HepG2 (cell line): ENCODE measurements around the gene VSTM5. TPM values are rescaled to one million over a fixed set of nuclear protein-coding genes. Genes with fewer than 3 reads are reported as not detected.

Experiments
- ASH2L ChIP-seq: fragments of 300-600, 200-600 bp; sonication (generic); IDR thresholded peaks from 2 replicates; pipeline ENCODE4 v1.7.0; 2017; ENCODE audit warnings: low read depth, mild to moderate bottlenecking, moderate library complexity, mixed read lengths, low read length; ENCODE audit not compliant: insufficient read length
- ATF1 ChIP-seq: IDR thresholded peaks from 2 replicates; pipeline ENCODE4 v1.6.1; 2016; ENCODE audit warnings: mild to moderate bottlenecking, control low read depth
- CCDC6 ChIP-seq: sonication (generic); formaldehyde crosslinking; IDR thresholded peaks from 2 replicates; pipeline ENCODE4 v1.8.1; 2022; ENCODE audit warnings: mild to moderate bottlenecking, missing genetic modification reagents, moderate library complexity
- DNMT3B ChIP-seq: conservative IDR thresholded peaks from 2 replicates; pipeline ENCODE4 v1.6.1; 2016; ENCODE audit warnings: missing biosample characterization, control low read depth
- EED ChIP-seq: sonication (generic); formaldehyde crosslinking; IDR thresholded peaks from 2 replicates; pipeline ENCODE4 v1.5.0; 2020; ENCODE audit warnings: mild to moderate bottlenecking, missing genetic modification reagents
- ERF ChIP-seq: IDR thresholded peaks from 2 replicates; pipeline ENCODE4 v1.6.1; 2018; ENCODE audit warnings: missing biosample characterization, missing genetic modification reagents
- FOSL2 ChIP-seq: sonication (generic); formaldehyde crosslinking; IDR thresholded peaks from 2 replicates; pipeline ENCODE4 v1.4.0; 2020; ENCODE audit warnings: missing genetic modification reagents
- FOXA3 ChIP-seq: IDR thresholded peaks from 2 replicates; pipeline ENCODE4 v1.6.1; 2016; ENCODE audit warnings: missing genetic modification reagents, missing compliant biosample characterization
- HCFC1 ChIP-seq: fragments of 150-350 bp; IDR thresholded peaks from 2 replicates; pipeline ENCODE4 v1.6.1; 2014; ENCODE audit warnings: low read depth, low read length
- HES4 ChIP-seq: sonication (generic); formaldehyde crosslinking; IDR thresholded peaks from 2 replicates; pipeline ENCODE4 v1.9.0; 2021; ENCODE audit warnings: mild to moderate bottlenecking, missing genetic modification reagents, borderline replicate concordance
- HNRNPL ChIP-seq: fragments of 200-400 bp; formaldehyde crosslinking; IDR thresholded peaks from 2 replicates; pipeline ENCODE4 v1.6.1; 2017; ENCODE audit warnings: mild to moderate bottlenecking, low read depth, low read length
- ISX ChIP-seq: sonication (generic); formaldehyde crosslinking; conservative IDR thresholded peaks from 2 replicates; pipeline ENCODE4 v1.5.0; 2020; ENCODE audit warnings: missing genetic modification reagents
- JUNB ChIP-seq: sonication (generic); formaldehyde crosslinking; IDR thresholded peaks from 2 replicates; pipeline ENCODE4 v1.8.0; 2022; ENCODE audit warnings: missing genetic modification reagents, mild to moderate bottlenecking, borderline replicate concordance
- KDM3A ChIP-seq: IDR thresholded peaks from 2 replicates; pipeline ENCODE4 v1.6.1; 2018; ENCODE audit warnings: low read depth, missing compliant biosample characterization
- NR2F2 ChIP-seq: IDR thresholded peaks from 2 replicates; pipeline ENCODE4 v1.6.1; 2012; ENCODE audit warnings: low read depth, inconsistent platforms, borderline replicate concordance
- PHF5A ChIP-seq: IDR thresholded peaks from one replicate; pipeline ENCODE4 v1.6.1; 2018; ENCODE audit warnings: low read depth, missing genetic modification reagents; ENCODE audit not compliant: unreplicated experiment
- SOX5 ChIP-seq: IDR thresholded peaks from 2 replicates; pipeline ENCODE4 v1.6.1; 2016; ENCODE audit warnings: borderline replicate concordance
- TP53 ChIP-seq: sonication (generic); formaldehyde crosslinking; conservative IDR thresholded peaks from 2 replicates; pipeline ENCODE4 v1.4.0; 2020; ENCODE audit warnings: missing genetic modification reagents
- ZFP1 ChIP-seq: IDR thresholded peaks from 2 replicates; pipeline ENCODE4 v1.6.1; 2016
- ZNF124 ChIP-seq: sonication (generic); formaldehyde crosslinking; IDR thresholded peaks from 2 replicates; pipeline ENCODE4 v1.4.0; 2020; ENCODE audit warnings: missing genetic modification reagents
- ZNF224 ChIP-seq: sonication (generic); formaldehyde crosslinking; IDR thresholded peaks from 2 replicates; pipeline ENCODE4 v1.5.0; 2020; ENCODE audit warnings: mild to moderate bottlenecking, missing genetic modification reagents
- ZNF331 ChIP-seq: sonication (generic); formaldehyde crosslinking; IDR thresholded peaks from 2 replicates; pipeline ENCODE4 v1.4.0; 2020; ENCODE audit warnings: missing genetic modification reagents
- ZNF572 ChIP-seq: sonication (generic); formaldehyde crosslinking; IDR thresholded peaks from 2 replicates; pipeline ENCODE4 v1.5.1; 2020; ENCODE audit warnings: mild to moderate bottlenecking, missing genetic modification reagents
- ZNF678 ChIP-seq: sonication (generic); formaldehyde crosslinking; IDR thresholded peaks from 2 replicates; pipeline ENCODE4 v1.4.0; 2020; ENCODE audit warnings: mild to moderate bottlenecking, missing genetic modification reagents
- ZNF737 ChIP-seq: sonication (generic); formaldehyde crosslinking; IDR thresholded peaks from 2 replicates; pipeline ENCODE4 v1.5.0; 2020; ENCODE audit warnings: missing genetic modification reagents, mild to moderate bottlenecking, borderline replicate concordance
- polyA plus RNA-seq, 8 experiments: library from polyadenylated mRNA; depleted of rRNA in 3 of 8; stranded (reverse) in 7 of 8; unstranded in 1 of 8; fragments of >200 nt; fragmentation: Illumina TruSeq in 4 of 8; extraction: Trizol in 4 of 8; gene quantifications; 2 replicates each; pipeline versions ENCODE4 v1.2.1 to v1.2.3, GENCODE V29; 2011 to 2016; ENCODE audit warnings: low read depth in 4 of 8, missing spikeins in 1 of 8, mixed read lengths in 1 of 8; ENCODE audit not compliant: insufficient read depth in 1 of 8
- total RNA-seq, 5 experiments: library from RNA; depleted of rRNA; stranded (reverse); fragments of >200 nt; fragmentation: Illumina TruSeq; extraction: Trizol; gene quantifications; 2 replicates each; pipeline ENCODE4 v1.2.3, GENCODE V29; 2016; ENCODE audit warnings: low read depth in 1 of 5
- TF ChIP-seq, protein P1 (sequence below): sonication (generic); formaldehyde crosslinking; IDR thresholded peaks from 2 replicates; pipeline ENCODE4 v1.8.0; 2022; ENCODE audit warnings: missing genetic modification reagents, low read depth, mild to moderate bottlenecking, borderline replicate concordance
- TF ChIP-seq, protein P2 (sequence below), 2 experiments: sonication (generic) in 1 of 2; formaldehyde crosslinking in 1 of 2; IDR thresholded peaks; 2 replicates each; pipeline versions ENCODE4 v1.4.0 to v1.6.1; 2018 to 2020; ENCODE audit warnings: missing genetic modification reagents in 2 of 2, borderline replicate concordance in 1 of 2, low read depth in 1 of 2, mild to moderate bottlenecking in 1 of 2, missing biosample characterization in 1 of 2
- TF ChIP-seq, protein P3 (sequence below): sonication (generic); formaldehyde crosslinking; conservative IDR thresholded peaks from 2 replicates; pipeline ENCODE4 v1.4.0; 2020; ENCODE audit warnings: missing genetic modification reagents

The VSTM5 gene
- total and polyA plus RNA-seq, 2 of the 13 experiments (the other 11 are each of a cell fraction or from before 2014, with no cell fraction given), result not detected

DNA sequence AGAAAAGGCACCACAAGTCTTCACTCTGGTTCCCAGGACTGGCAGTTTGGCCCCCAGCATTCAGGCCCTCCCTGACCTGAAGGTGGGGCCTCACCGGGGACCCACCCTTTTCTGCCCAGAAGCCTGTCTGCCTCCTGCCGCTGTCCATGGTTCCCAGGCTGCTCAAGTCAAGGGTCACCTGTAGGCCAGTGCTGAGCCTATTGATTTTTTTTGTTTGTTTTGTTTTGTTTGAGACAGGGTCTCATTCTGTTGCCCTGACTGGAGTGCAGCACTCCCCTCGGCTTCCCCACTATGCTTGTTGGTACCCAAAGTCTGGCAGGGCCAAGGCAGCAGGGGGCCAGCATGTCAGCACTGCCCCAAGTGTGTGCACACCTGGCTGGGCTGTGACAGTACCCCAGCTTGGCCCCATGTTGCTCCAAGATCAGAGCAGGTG, 77.4 kb downstream of the VSTM5 start (continued):
- TF ChIP-seq, protein P1, sequence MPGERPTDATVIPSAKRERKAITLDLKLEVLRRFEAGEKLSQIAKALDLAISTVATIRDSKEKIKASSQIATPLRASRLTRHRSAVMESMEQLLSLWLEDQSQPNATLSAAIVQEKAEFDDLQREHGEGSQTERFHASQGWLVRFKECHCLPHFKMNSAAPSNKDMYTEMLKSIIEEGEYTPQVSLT, result no peak
- TF ChIP-seq ZNF572 (CRISPR knock-in tag) (no peak), HCFC1 (no peak), ZNF678 (CRISPR knock-in tag) (0 out of 2 replicates have a peak, but pooled peaks have one; percentile 46), FOSL2 (CRISPR knock-in tag) (peak; percentile 47; the same call in 1 of the 2 replicates), ASH2L (no peak), KDM3A (0 out of 2 replicates have a peak, but pooled peaks have one; percentile 54), ATF1 (no peak), HES4 (CRISPR knock-in tag) (peak; percentile 78; the same call in 1 of the 2 replicates), PHF5A (CRISPR knock-in tag) (no peak), NR2F2 (peak; percentile 81; the same call in 1 of the 2 replicates), ZNF737 (CRISPR knock-in tag) (no peak), ZNF224 (CRISPR knock-in tag) (no peak), TP53 (CRISPR knock-in tag) (no peak), ZNF124 (CRISPR knock-in tag) (peak; percentile 86), CCDC6 (CRISPR knock-in tag) (no peak), JUNB (CRISPR knock-in tag) (peak; percentile 75; the same call in 1 of the 2 replicates), FOXA3 (CRISPR knock-in tag) (peak; percentile 59), SOX5 (peak; percentile 80; the same call in 1 of the 2 replicates), ERF (CRISPR knock-in tag) (peak; percentile 87), ZFP1 (CRISPR knock-in tag) (0 out of 2 replicates have a peak, but pooled peaks have one; percentile 42), ZNF331 (CRISPR knock-in tag) (peak; percentile 86), EED (CRISPR knock-in tag) (no peak), DNMT3B (no peak), ISX (CRISPR knock-in tag) (no peak), HNRNPL (no peak)
- TF ChIP-seq, protein P2, sequence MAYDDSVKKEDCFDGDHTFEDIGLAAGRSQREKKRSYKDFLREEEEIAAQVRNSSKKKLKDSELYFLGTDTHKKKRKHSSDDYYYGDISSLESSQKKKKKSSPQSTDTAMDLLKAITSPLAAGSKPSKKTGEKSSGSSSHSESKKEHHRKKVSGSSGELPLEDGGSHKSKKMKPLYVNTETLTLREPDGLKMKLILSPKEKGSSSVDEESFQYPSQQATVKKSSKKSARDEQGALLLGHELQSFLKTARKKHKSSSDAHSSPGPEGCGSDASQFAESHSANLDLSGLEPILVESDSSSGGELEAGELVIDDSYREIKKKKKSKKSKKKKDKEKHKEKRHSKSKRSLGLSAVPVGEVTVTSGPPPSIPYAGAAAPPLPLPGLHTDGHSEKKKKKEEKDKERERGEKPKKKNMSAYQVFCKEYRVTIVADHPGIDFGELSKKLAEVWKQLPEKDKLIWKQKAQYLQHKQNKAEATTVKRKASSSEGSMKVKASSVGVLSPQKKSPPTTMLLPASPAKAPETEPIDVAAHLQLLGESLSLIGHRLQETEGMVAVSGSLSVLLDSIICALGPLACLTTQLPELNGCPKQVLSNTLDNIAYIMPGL (CRISPR knock-in tag; IDR thresholded peaks at IDR 0.05; ENCODE audit: borderline replicate concordance in 1 of 2, low read depth in 1 of 2), result peak in 1 of 2 experiments; percentile 38; a peak in 1 of 4 replicates
- TF ChIP-seq, protein P3, sequence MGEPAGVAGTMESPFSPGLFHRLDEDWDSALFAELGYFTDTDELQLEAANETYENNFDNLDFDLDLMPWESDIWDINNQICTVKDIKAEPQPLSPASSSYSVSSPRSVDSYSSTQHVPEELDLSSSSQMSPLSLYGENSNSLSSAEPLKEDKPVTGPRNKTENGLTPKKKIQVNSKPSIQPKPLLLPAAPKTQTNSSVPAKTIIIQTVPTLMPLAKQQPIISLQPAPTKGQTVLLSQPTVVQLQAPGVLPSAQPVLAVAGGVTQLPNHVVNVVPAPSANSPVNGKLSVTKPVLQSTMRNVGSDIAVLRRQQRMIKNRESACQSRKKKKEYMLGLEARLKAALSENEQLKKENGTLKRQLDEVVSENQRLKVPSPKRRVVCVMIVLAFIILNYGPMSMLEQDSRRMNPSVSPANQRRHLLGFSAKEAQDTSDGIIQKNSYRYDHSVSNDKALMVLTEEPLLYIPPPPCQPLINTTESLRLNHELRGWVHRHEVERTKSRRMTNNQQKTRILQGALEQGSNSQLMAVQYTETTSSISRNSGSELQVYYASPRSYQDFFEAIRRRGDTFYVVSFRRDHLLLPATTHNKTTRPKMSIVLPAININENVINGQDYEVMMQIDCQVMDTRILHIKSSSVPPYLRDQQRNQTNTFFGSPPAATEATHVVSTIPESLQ, result 0 out of 2 replicates have a peak, but pooled peaks have one; percentile 64
